Prostate gland (tissue), 2 donors: ENCODE data around the gene KRTAP12-4.

Experiments used
- CTCF ChIP-seq, 4 experiments: fragments of 200-600 bp in 2 of 4; fragments of 450-650 bp in 2 of 4; sonication (generic) in 2 of 4; IDR thresholded peaks; 1 replicate in 3 of 4; 2 replicates in 1 of 4; pipeline ENCODE4 v1.5.1; 2016 to 2019; ENCODE audit warnings: antibody characterized with exemption in 4 of 4, mild to moderate bottlenecking in 2 of 4, moderate library complexity in 2 of 4
- POLR2A ChIP-seq: fragments of 450-650 bp; IDR thresholded peaks from one replicate; pipeline ENCODE4 v1.6.1; 2016; ENCODE audit warnings: antibody characterized with exemption, mild to moderate bottlenecking
- POLR2AphosphoS5 ChIP-seq: sonication (generic); formaldehyde crosslinking; IDR thresholded peaks from one replicate; pipeline ENCODE4 v1.6.1; 2017; ENCODE audit warnings: antibody characterized with exemption

- no peak for TF ChIP-seq CTCF (IDR thresholded peaks at IDR 0.05)
- no peak for TF ChIP-seq POLR2A
- TF ChIP-seq POLR2AphosphoS5 = no peak
Measured at GRCh38 chr21:44695184-44695583, 40.7 kb upstream of the KRTAP12-4 start.
